Caco-2 (cell line): ENCODE results near the gene SH2D1B. TPM values are rescaled to one million over a fixed set of nuclear protein-coding genes. Genes with fewer than 3 reads are reported as not detected.

Source experiments
- BruUV-seq: library from RNA; stranded (reverse); fragments of 400-500 nt; replicated peaks from 2 replicates; lab custom pipeline; 2021; lab: Mats Ljungman, UMichigan
- CTCF ChIA-PET: fragments of 300-600 bp; sonication (Branson Sonifier 250); formaldehyde crosslinking; loops from one replicate; lab custom pipeline; 2022; ENCODE audit warnings: antibody characterized with exemption; lab: Charles Lee
- POLR2A ChIA-PET: fragments of 300-600 bp; sonication (Branson Sonifier 250); formaldehyde crosslinking; loops from one replicate; lab custom pipeline; 2022; ENCODE audit warnings: antibody characterized with exemption; lab: Charles Lee
- DNase-seq, 2 experiments: peaks; one replicate each; pipeline versions ENCODE4 v3.0.0 to v3.0.0-alpha.2; 2020 to 2022
- H3K27me3 ChIP-seq: replicated peaks from 2 replicates; pipeline ENCODE4 v1.6.0; 2011; ENCODE audit warnings: low read length; ENCODE audit not compliant: control insufficient read depth, insufficient read depth
- H3K36me3 ChIP-seq: 2 replicates; pipeline ENCODE4 v1.5.1; 2011; ENCODE audit warnings: low read length; ENCODE audit not compliant: control insufficient read depth, insufficient read depth
- H3K4me1 ChIP-seq: fragments of 250-450 bp; sonication (Bioruptor Pico); 2 replicates; pipeline ENCODE4 v1.5.1; 2020; ENCODE audit warnings: mild to moderate bottlenecking
- H3K4me3 ChIP-seq: 2 replicates; pipeline ENCODE4 v1.5.1; 2011; ENCODE audit warnings: low read depth, mild to moderate bottlenecking, control low read depth, low read length
- H3K9me3 ChIP-seq: fragments of 250-450 bp; sonication (Bioruptor Pico); 2 replicates; pipeline ENCODE4 v1.5.1; 2020; ENCODE audit warnings: mild to moderate bottlenecking, moderate library complexity
- H3K27ac Mint-ChIP-seq: one replicate; pipeline ENCODE4 v1.8.0; 2022; ENCODE audit warnings: mixed read lengths; ENCODE audit not compliant: unreplicated experiment
- H3K27me3 Mint-ChIP-seq: one replicate; pipeline ENCODE4 v1.8.0; 2022; ENCODE audit warnings: mixed read lengths; ENCODE audit not compliant: insufficient read depth, unreplicated experiment
- H3K36me3 Mint-ChIP-seq: one replicate; pipeline ENCODE4 v1.8.0; 2022; ENCODE audit warnings: mild to moderate bottlenecking, mixed read lengths; ENCODE audit not compliant: insufficient read depth, unreplicated experiment
- H3K4me1 Mint-ChIP-seq: one replicate; pipeline ENCODE4 v1.8.0; 2022; ENCODE audit warnings: low read depth, mixed read lengths; ENCODE audit not compliant: unreplicated experiment
- H3K4me3 Mint-ChIP-seq: one replicate; pipeline ENCODE4 v1.8.0; 2022; ENCODE audit warnings: mild to moderate bottlenecking, moderate library complexity, mixed read lengths; ENCODE audit not compliant: unreplicated experiment
- H3K9me3 Mint-ChIP-seq: one replicate; pipeline ENCODE4 v1.8.0; 2022; ENCODE audit warnings: mixed read lengths; ENCODE audit not compliant: unreplicated experiment
- intact Hi-C: fragments of 100-400 bp; cut with micrococcal nuclease; formaldehyde crosslinking; loops from one replicate; pipeline ENCODE4 v1.10.0; 2022; ENCODE audit not compliant: unreplicated experiment
- total RNA-seq: library from RNA; stranded (reverse); gene quantifications from 2 replicates; pipeline ENCODE4 v1.2.3, GENCODE V29; 2022
- TF ChIP-seq, protein P1 (sequence below), 2 experiments: fragments of 200-600 bp in 1 of 2; IDR thresholded peaks; 1 replicate in 1 of 2; 2 replicates in 1 of 2; pipeline versions ENCODE4 v1.5.1 to v1.8.0; 2011 to 2022; ENCODE audit warnings: antibody characterized with exemption in 1 of 2, control low read depth in 1 of 2, inconsistent platforms in 1 of 2, low read depth in 1 of 2, low read length in 1 of 2, mild to moderate bottlenecking in 1 of 2, moderate library complexity in 1 of 2; ENCODE audit not compliant: insufficient read depth in 1 of 2, severe bottlenecking in 1 of 2, unreplicated experiment in 1 of 2

SH2D1B gene
- total RNA-seq, 1 experiment from 2014 or later = not detected

DNA sequence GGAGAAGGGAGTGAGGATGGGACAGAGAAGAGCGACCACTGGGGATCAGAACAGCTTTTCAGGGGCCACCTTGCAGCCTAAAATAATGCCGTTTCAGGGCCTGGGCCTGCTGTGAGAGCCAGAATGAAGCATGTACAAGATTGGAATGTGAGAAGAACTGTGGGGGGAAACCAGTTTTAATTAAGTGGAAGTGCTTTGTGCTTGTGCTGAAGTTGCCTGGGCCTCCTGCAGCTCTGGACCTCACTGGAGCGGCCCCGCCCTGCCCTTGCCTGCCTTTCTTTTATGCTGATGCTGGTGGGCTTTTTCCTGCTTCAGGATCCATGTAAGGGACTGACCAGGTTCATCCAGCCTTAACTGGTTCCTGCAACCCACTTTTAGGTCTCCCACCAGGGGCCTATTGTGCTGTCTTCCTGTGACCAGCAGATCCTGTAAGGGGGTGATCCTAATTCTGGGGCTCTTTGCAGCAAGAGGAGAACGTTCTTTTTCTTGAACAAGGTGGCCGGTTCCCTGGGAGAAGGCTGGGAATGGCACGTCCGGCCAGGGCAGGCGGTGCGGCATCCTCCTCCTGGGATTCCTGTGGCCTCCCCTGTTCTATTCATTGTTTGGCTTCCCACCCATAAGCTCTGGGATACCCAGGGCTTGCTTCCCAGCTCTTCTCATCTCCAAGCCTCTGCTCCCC, 27.2 kb downstream of the SH2D1B start:
- TF ChIP-seq, protein P1, sequence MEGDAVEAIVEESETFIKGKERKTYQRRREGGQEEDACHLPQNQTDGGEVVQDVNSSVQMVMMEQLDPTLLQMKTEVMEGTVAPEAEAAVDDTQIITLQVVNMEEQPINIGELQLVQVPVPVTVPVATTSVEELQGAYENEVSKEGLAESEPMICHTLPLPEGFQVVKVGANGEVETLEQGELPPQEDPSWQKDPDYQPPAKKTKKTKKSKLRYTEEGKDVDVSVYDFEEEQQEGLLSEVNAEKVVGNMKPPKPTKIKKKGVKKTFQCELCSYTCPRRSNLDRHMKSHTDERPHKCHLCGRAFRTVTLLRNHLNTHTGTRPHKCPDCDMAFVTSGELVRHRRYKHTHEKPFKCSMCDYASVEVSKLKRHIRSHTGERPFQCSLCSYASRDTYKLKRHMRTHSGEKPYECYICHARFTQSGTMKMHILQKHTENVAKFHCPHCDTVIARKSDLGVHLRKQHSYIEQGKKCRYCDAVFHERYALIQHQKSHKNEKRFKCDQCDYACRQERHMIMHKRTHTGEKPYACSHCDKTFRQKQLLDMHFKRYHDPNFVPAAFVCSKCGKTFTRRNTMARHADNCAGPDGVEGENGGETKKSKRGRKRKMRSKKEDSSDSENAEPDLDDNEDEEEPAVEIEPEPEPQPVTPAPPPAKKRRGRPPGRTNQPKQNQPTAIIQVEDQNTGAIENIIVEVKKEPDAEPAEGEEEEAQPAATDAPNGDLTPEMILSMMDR (IDR thresholded peaks at IDR 0.05; ENCODE audit: insufficient read depth in 1 of 2, low read depth in 1 of 2, low read length in 1 of 2, severe bottlenecking in 1 of 2, unreplicated experiment in 1 of 2) = no peak
- BruUV-seq = no TSS peak
- Mint-ChIP-seq H3K9me3 (no peaks in the 10 kb centered on the region), H3K27me3 (no peaks in the 10 kb centered on the region), H3K36me3 (peaks cover 6% of the 10 kb centered on the region), H3K27ac (no peak overlapping the region), H3K4me3 (no peak overlapping the region), H3K4me1 (peaks cover 17% of the 10 kb centered on the region)
- Histone ChIP-seq H3K36me3 (no peaks in the 10 kb centered on the region; the same call in 1 of the 2 replicates), H3K27me3 (no peaks in the 10 kb centered on the region), H3K4me1 (peaks cover 39% of the 10 kb centered on the region), H3K4me3 (no peak overlapping the region), H3K9me3 (no peaks in the 10 kb centered on the region)
- DNase-seq = no peak
- CTCF ChIA-PET = no interaction called here
- intact Hi-C loops = loop anchor here (10.0 kb wide), 1 partner anchor 190 kb away; no protein-coding TSS in a partner anchor
- POLR2A ChIA-PET = no interaction called here

DNA sequence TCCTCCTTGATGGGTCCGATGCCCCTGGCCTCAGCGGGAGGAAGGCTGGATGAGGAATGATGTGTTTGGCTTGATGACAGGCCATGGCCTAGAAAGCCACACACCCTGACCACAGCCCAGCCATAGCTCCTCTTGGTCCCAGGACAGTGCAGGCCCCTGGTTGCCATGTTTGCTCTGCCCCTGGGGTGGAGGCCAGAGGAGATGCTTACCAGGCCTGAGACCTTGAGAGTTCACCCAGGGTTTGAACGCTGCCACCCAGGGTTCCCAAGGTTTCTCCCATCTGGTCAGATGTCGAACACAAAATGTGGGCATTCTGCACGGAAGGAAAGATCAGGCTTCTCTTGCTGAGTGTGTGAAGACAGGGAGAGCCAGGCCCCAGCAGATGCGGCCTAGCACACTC, 27.8 kb downstream of the SH2D1B start:
- intact Hi-C loops = loop anchor here (10.0 kb wide), 1 partner anchor 189 kb away; no protein-coding TSS in a partner anchor
- TF ChIP-seq, protein P1 (IDR thresholded peaks at IDR 0.05; ENCODE audit: insufficient read depth in 1 of 2, low read depth in 1 of 2, low read length in 1 of 2, severe bottlenecking in 1 of 2, unreplicated experiment in 1 of 2) = no peak
- H3K4me3 Mint-ChIP-seq = no peak overlapping the region
- no peaks in the 10 kb centered on the region for H3K9me3 ChIP-seq
- DNase-seq = no peak
- no peaks in the 10 kb centered on the region; the same call in 1 of the 2 replicates for H3K36me3 ChIP-seq
- peaks cover 16% of the 10 kb centered on the region for H3K4me1 Mint-ChIP-seq
- H3K27me3 ChIP-seq = no peaks in the 10 kb centered on the region
- no peak overlapping the region for H3K27ac Mint-ChIP-seq
- H3K9me3 Mint-ChIP-seq = no peaks in the 10 kb centered on the region
- H3K4me1 ChIP-seq = peaks cover 37% of the 10 kb centered on the region
- CTCF ChIA-PET = no interaction called here
- H3K36me3 Mint-ChIP-seq = peaks cover 6% of the 10 kb centered on the region
- H3K27me3 Mint-ChIP-seq = no peaks in the 10 kb centered on the region
- no peak overlapping the region for H3K4me3 ChIP-seq
- POLR2A ChIA-PET = no interaction called here
- no TSS peak for BruUV-seq

DNA sequence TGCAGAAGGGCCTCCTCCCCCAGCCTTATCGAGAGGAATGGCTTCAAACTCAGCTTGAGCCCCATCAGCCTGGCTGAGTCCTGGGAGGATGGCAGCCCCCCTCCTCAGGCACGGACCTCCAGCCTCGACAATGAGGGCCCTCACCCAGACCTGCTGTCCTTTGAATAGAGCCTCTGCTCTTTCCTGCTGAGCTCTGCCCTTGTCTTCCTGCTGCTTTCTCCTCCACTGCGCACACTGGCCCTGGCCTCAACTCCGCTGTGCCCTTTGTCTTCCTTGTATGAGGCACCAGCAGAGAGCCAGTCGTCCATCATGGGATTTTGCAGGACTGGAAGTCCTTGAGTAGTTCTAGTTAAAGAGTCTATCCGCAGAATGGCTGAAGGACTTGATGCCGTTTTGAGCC, 28.4 kb downstream of the SH2D1B start:
- no peaks in the 10 kb centered on the region for H3K9me3 ChIP-seq
- BruUV-seq = no TSS peak

More for the DNA sequence above, 28.4 kb downstream of the SH2D1B start:
- no peak overlapping the region for H3K27ac Mint-ChIP-seq
- no peaks in the 10 kb centered on the region for H3K27me3 ChIP-seq
- H3K27me3 Mint-ChIP-seq = no peaks in the 10 kb centered on the region
- peaks cover 31% of the 10 kb centered on the region for H3K4me1 ChIP-seq
- intact Hi-C loops = loop anchor here (10.0 kb wide), 1 partner anchor 189 kb away; no protein-coding TSS in a partner anchor
- no peak overlapping the region for H3K4me3 ChIP-seq
- CTCF ChIA-PET = no interaction called here
- H3K4me1 Mint-ChIP-seq = peaks cover 10% of the 10 kb centered on the region
- DNase-seq = no peak
- H3K36me3 ChIP-seq = no peaks in the 10 kb centered on the region; the same call in 1 of the 2 replicates
- TF ChIP-seq, protein P1 (IDR thresholded peaks at IDR 0.05; ENCODE audit: insufficient read depth in 1 of 2, low read depth in 1 of 2, low read length in 1 of 2, severe bottlenecking in 1 of 2, unreplicated experiment in 1 of 2) = no peak
- H3K36me3 Mint-ChIP-seq = peaks cover 6% of the 10 kb centered on the region
- H3K4me3 Mint-ChIP-seq = no peak overlapping the region
- POLR2A ChIA-PET = no interaction called here
- no peaks in the 10 kb centered on the region for H3K9me3 Mint-ChIP-seq
